ENCODE data around the gene TMUB2. TPM values are rescaled to one million over a fixed set of nuclear protein-coding genes. Genes with fewer than 3 reads are reported as not detected.

TMUB2 gene
- polyA plus RNA-seq, 1 of the 3 experiments (the other 2 are of a cell fraction), result 49.5 TPM

- no peaks in the 10 kb centered on the region for H4K20me1 ChIP-seq (ENCODE audit: insufficient read depth)
- H3K9me3 ChIP-seq, result no peaks in the 10 kb centered on the region
- ChIA-PET POLR2A (interaction anchor here (0.9 to 1.6 kb wide), 5 partner anchors 13 to 110 kb away, joined by 3 to 7 read pairs (median 3); partner anchors contain the start of genes RUNDC3A, TMUB2 and UBTF), CTCF (interaction anchor here (0.5 to 6.6 kb wide), 5 partner anchors 10 to 131 kb away, joined by 3 to 61 read pairs (median 16); partner anchors contain the start of gene UBTF)
- peaks cover 16 to 30% of the 10 kb centered on the region in 2 experiments for H3K4me1 ChIP-seq (ENCODE audit: control insufficient read depth in 1 of 2, insufficient read depth in 2 of 2, low read depth in 1 of 2, low read length in 1 of 2)
- peak within 1 kb of the TSS; percentile 95 for H3K4me2 ChIP-seq
- H3K4me3 ChIP-seq (ENCODE audit: low read depth in 2 of 2, low read length in 1 of 2), result peak within 1 kb of the TSS; percentile 79 to 83
- peak within 1 kb of the TSS; percentile 85 to 96 for H3K27ac ChIP-seq (ENCODE audit: low read depth in 2 of 2, low read length in 1 of 2)
- peak; percentile 99 for DNase-seq
- H2AFZ ChIP-seq (ENCODE audit: low read depth), result peak within 1 kb of the TSS; percentile 82
- WGBS (ENCODE audit: low lambda C conversion rate), result under 1% methylated on average over 44 of the region's 126 CpGs
- no peaks in the 10 kb centered on the region for H3K27me3 ChIP-seq (ENCODE audit: insufficient read depth)
- peak within 1 kb of the TSS; percentile 96 for H3K9ac ChIP-seq
- peaks cover 23 to 26% of the 10 kb centered on the region in 2 experiments for H3K36me3 ChIP-seq (replicated peaks in 1 of 2; ENCODE audit: control insufficient read depth in 1 of 2, insufficient read depth in 2 of 2, low read length in 1 of 2)
- H3K79me2 ChIP-seq (ENCODE audit: insufficient read depth), result peaks cover 39% of the 10 kb centered on the region
- peaks cover 10% of the 10 kb centered on the region for H3F3A ChIP-seq (replicated peaks; ENCODE audit: insufficient read depth)
- no peaks in the 10 kb centered on the region for H3K9me2 ChIP-seq
- TF ChIP-seq GABPA (IDR thresholded peaks at IDR 0.05; ENCODE audit: low read depth) (peak; percentile 64; the same call in 1 of the 2 replicates), JUND (IDR thresholded peaks at IDR 0.05) (no peak), EP300 (IDR thresholded peaks at IDR 0.05; ENCODE audit: borderline replicate concordance in 1 of 2, low read depth in 1 of 2, low read length in 1 of 2) (no peak), TEAD4 (IDR thresholded peaks at IDR 0.05; ENCODE audit: borderline replicate concordance, insufficient read depth) (no peak), RXRA (IDR thresholded peaks at IDR 0.05; ENCODE audit: borderline replicate concordance, low read depth) (no peak), RAD21 (IDR thresholded peaks at IDR 0.05; ENCODE audit: low read length) (no peak), NFIC (IDR thresholded peaks at IDR 0.05; ENCODE audit: borderline replicate concordance) (no peak; the same call in 1 of the 2 replicates), GATA2 (CRISPR knock-in tag; IDR thresholded peaks at IDR 0.05) (no peak), TAF1 (IDR thresholded peaks at IDR 0.05; ENCODE audit: borderline replicate concordance, low read depth, low read length) (peak; percentile 60; the same call in 1 of the 2 replicates), FOSL2 (IDR thresholded peaks at IDR 0.05; ENCODE audit: borderline replicate concordance, low read depth) (no peak), IRF3 (IDR thresholded peaks at IDR 0.05; ENCODE audit: low read depth, low read length) (peak; percentile 43; the same call in 1 of the 2 replicates), USF1 (IDR thresholded peaks at IDR 0.05; ENCODE audit: borderline replicate concordance, low read depth) (no peak), FOXM1 (IDR thresholded peaks at IDR 0.05; ENCODE audit: low read depth) (no peak), SMC3 (IDR thresholded peaks at IDR 0.05; ENCODE audit: low read depth, low read length) (no peak), PBX3 (IDR thresholded peaks at IDR 0.05) (0 out of 2 replicates have a peak, but pooled peaks have one; percentile 7), EZH2phosphoT487 (IDR thresholded peaks at IDR 0.05; ENCODE audit: borderline replicate concordance, low read depth) (no peak), MEF2A (IDR thresholded peaks at IDR 0.05; ENCODE audit: borderline replicate concordance, low read depth) (no peak), USF2 (IDR thresholded peaks at IDR 0.05; ENCODE audit: borderline replicate concordance, low read depth, low read length) (no peak), FOXJ3 (CRISPR knock-in tag; IDR thresholded peaks at IDR 0.05) (no peak), ELF1 (IDR thresholded peaks at IDR 0.05) (no peak), YY1 (IDR thresholded peaks at IDR 0.05; ENCODE audit: low read depth) (no peak), CHD2 (IDR thresholded peaks at IDR 0.05; ENCODE audit: low read length, partially characterized antibody) (peak; percentile 70), MXI1 (IDR thresholded peaks at IDR 0.05; ENCODE audit: low read depth, low read length) (0 out of 2 replicates have a peak, but pooled peaks have one; percentile 34), TCF12 (IDR thresholded peaks at IDR 0.05) (no peak), SIN3A (IDR thresholded peaks at IDR 0.05; ENCODE audit: borderline replicate concordance, low read depth, low read length) (0 out of 2 replicates have a peak, but pooled peaks have one; percentile 16), MAX (IDR thresholded peaks at IDR 0.05; ENCODE audit: low read depth) (peak; percentile 48; the same call in 1 of the 2 replicates), POLR2AphosphoS5 (IDR thresholded peaks at IDR 0.05; ENCODE audit: low read depth, low read length) (peak; percentile 30; the same call in 1 of the 2 replicates)
These were observed 13.0 kb downstream of the TMUB2 start, which contains the start of gene ATXN7L3 for GRCh38 chr17:44199553-44200477. TSS of gene ATXN7L3 (minus strand) at chr17:44199884. CDS start at chr17:44198070, 1,814 bp downstream.
